OCI-LY7 (cell line): ENCODE measurements around the gene BAIAP2.

Experiments
- EZH2phosphoT487 ChIP-seq: fragments of 200-600 bp; sonication (generic); IDR thresholded peaks from 2 replicates; pipeline ENCODE4 v1.6.1; 2018; ENCODE audit warnings: low read depth, borderline replicate concordance, mild to moderate bottlenecking, mixed run types, antibody characterized with exemption, low read length, moderate library complexity, mixed read lengths
- TF ChIP-seq, protein P1 (sequence below): fragments of 200-600 bp; sonication (generic); conservative IDR thresholded peaks from 2 replicates; pipeline ENCODE4 v1.5.1; 2014; ENCODE audit warnings: mild to moderate bottlenecking, antibody characterized with exemption, low read length, moderate library complexity, mixed read lengths

DNA sequence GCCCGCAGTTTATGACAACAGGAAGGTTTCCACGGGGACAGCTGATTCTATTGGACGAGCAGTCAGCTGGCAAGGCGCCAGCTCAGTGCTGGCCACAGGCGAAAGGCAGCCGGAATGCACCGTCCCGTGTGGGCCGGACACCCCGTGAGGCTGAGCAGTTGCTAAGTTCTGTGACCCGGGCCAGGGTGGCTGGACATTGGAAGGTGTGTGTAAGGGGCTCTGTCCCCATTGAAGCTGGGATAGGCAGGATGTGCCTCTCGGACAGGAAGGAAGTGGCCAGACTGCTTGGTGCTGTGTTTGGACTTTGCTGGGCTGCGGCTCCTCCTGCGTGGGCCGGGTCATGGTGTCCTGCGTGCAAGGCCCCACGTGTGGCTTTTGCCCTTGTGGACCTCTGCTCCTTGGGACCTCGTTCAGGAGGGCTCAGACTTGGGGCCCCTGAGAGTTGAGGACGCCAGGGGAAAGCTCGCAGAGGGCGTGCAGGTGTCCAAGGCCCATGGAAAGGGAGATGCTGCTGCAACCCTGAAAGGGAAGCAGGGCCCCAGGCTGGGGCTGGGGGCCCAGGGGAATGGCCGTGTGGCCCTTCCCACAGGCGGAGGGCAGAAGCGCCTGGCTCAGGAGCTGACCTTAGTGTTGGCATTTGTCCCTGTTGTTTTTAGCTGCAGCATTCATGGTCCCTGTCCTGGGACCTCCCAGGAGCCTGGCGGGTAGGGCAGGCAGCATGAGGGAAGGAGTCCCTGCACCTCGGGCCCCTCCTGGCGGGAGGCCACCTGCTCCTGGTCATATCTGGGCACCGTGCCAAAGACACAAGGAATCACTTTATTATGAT is 10.0 kb downstream of the BAIAP2 start:
- TF ChIP-seq, protein P1, sequence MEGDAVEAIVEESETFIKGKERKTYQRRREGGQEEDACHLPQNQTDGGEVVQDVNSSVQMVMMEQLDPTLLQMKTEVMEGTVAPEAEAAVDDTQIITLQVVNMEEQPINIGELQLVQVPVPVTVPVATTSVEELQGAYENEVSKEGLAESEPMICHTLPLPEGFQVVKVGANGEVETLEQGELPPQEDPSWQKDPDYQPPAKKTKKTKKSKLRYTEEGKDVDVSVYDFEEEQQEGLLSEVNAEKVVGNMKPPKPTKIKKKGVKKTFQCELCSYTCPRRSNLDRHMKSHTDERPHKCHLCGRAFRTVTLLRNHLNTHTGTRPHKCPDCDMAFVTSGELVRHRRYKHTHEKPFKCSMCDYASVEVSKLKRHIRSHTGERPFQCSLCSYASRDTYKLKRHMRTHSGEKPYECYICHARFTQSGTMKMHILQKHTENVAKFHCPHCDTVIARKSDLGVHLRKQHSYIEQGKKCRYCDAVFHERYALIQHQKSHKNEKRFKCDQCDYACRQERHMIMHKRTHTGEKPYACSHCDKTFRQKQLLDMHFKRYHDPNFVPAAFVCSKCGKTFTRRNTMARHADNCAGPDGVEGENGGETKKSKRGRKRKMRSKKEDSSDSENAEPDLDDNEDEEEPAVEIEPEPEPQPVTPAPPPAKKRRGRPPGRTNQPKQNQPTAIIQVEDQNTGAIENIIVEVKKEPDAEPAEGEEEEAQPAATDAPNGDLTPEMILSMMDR = no peak
- TF ChIP-seq EZH2phosphoT487 = no peak
